Upper lobe of left lung (tissue), 6 donors: ENCODE measurements around the gene USP37. TPM values are rescaled to one million over a fixed set of nuclear protein-coding genes. Genes with fewer than 3 reads are reported as not detected.
A peak's percentile ranks its signal among the peaks of the same experiment; 100 is the strongest.

Source experiments
- ATAC-seq, 2 donors: fragments of 200-7000 bp; cut with Tn5 transposase; one replicate each; pipeline ENCODE4 v1.9.1; 2022; ENCODE audit warnings: mild to moderate bottlenecking in 2 of 2, moderate library complexity in 2 of 2; ENCODE audit not compliant: low FRiP score in 2 of 2
- DNase-seq, 2 donors: peaks; one replicate each; pipeline ENCODE4 v3.0.0-alpha.2; 2019 to 2020
- H3K27ac ChIP-seq, 4 donors: fragments of 200-600 bp; sonication (generic); one replicate each; pipeline ENCODE4 v1.5.1; 2016 to 2019
- H3K27me3 ChIP-seq, 4 donors: fragments of 200-600 bp; sonication (generic); one replicate each; pipeline ENCODE4 v1.5.1; 2017 to 2019
- H3K36me3 ChIP-seq, 4 donors: fragments of 200-600 bp; sonication (generic); one replicate each; pipeline ENCODE4 v1.5.1; 2016 to 2019
- H3K4me1 ChIP-seq, 4 donors: fragments of 200-600 bp; sonication (generic); one replicate each; pipeline ENCODE4 v1.5.1; 2018 to 2019
- H3K4me3 ChIP-seq, 4 donors: fragments of 200-600 bp; sonication (generic); one replicate each; pipeline ENCODE4 v1.5.1; 2017 to 2019; ENCODE audit warnings: mild to moderate bottlenecking in 2 of 4, moderate library complexity in 1 of 4
- H3K9me3 ChIP-seq, 4 donors: fragments of 200-600 bp; sonication (generic); one replicate each; pipeline ENCODE4 v1.5.1; 2018 to 2019
- EP300 ChIP-seq, 4 donors: sonication (generic); formaldehyde crosslinking; IDR thresholded peaks; one replicate each; pipeline ENCODE4 v1.5.1; 2017; ENCODE audit warnings: antibody characterized with exemption in 4 of 4, control low read depth in 2 of 4
- POLR2A ChIP-seq, 4 donors: fragments of 450-650 bp; IDR thresholded peaks; one replicate each; pipeline ENCODE4 v1.5.1; 2016 to 2017; ENCODE audit warnings: antibody characterized with exemption in 4 of 4, mild to moderate bottlenecking in 2 of 4
- POLR2AphosphoS5 ChIP-seq, 2 donors: sonication (generic); formaldehyde crosslinking; IDR thresholded peaks; one replicate each; pipeline ENCODE4 v1.5.1; 2017; ENCODE audit warnings: antibody characterized with exemption in 2 of 2
- WGBS, 2 donors: methylation state at CpG; one replicate each; pipeline ENCODE4 v1.1.5; 2017 to 2018; 5-methylcytosine and 5-hydroxymethylcytosine counted together
- total RNA-seq, 6 donors: library from RNA; depleted of rRNA in 4 of 6; stranded (reverse); fragments of >200 nt in 4 of 6; gene quantifications; one replicate each; pipeline versions ENCODE4 v1.1.0 to v1.2.1, GENCODE V29; 2016 to 2021
- TF ChIP-seq, protein P1 (sequence below), 6 experiments: fragments of 450-650 bp in 4 of 6; fragments of 200-600 bp in 2 of 6; sonication (generic) in 2 of 6; IDR thresholded peaks; one replicate each; pipeline ENCODE4 v1.5.1; 2016 to 2019; ENCODE audit warnings: antibody characterized with exemption in 6 of 6
- donor health status: DM: no; HTN: no; CAD: no; lungs with moderate emphysema.
- donor health status: DM: no; HTN: yes; CAD: no; lungs with severe emphysema.

Gene USP37
- total RNA-seq, 6 donors from 2014 or later: 9.0 to 31.4 (median 13.1) TPM

DNA sequence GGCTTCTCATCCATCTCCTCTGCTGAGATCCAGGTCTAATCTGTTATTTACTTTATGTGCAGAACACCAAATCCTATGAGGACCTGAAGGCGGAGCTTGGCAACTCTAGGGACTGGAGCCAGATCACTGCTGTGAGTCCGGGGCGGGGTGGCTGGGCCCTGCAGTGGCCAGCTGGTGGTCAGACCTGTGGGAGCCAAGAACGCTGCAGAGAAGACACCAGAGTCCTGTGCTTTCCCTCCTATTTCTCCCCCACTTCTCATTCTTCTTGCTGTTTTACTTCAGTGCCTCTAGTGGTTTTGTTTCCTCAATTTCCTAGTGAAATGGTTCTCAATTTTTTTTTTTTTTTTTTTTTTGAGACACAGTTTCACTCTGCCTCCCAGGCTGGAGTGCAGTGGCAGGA, 129.6 kb downstream of the USP37 start:
- DNase-seq (peak in 1 of 2 donors; percentile 48), ATAC-seq (no peak)

DNA sequence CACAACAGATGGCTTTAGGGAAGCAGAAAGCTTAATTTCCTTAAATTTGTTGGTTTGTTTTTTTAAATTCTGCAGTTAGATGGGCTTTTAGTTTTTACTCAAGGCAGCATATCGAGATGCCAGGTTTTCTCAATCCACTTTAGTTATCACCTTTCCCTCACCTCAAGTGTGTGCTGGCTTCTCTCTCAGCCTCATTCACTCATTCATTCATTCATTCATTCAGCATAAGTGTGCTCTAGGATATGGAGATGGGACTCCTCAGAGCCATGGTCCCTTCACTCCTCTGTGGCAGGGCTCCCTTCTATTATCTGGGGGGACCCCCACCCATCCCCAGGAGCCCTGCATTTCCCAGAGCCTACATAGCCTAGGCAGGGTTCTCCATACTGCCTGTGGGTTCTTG, 130.2 kb downstream of the USP37 start:
- no peaks in the 10 kb centered on the region for H3K4me1 ChIP-seq
- 87 to 96% methylated on average over 1 of the region's 1 CpG for WGBS, 2 donors
- no peaks in the 10 kb centered on the region for H3K9me3 ChIP-seq
- H3K36me3 ChIP-seq: no peaks in the 10 kb centered on the region
- ATAC-seq: peak; percentile 16 to 32
- DNase-seq: no peak
- H3K27me3 ChIP-seq: no peaks in the 10 kb centered on the region
- no peak overlapping the region for H3K27ac ChIP-seq
- H3K4me3 ChIP-seq: no peak overlapping the region
- TF ChIP-seq EP300 (IDR thresholded peaks at IDR 0.05) (no peak), POLR2A (IDR thresholded peaks at IDR 0.05) (no peak), POLR2AphosphoS5 (IDR thresholded peaks at IDR 0.05) (no peak)
- TF ChIP-seq, protein P1, sequence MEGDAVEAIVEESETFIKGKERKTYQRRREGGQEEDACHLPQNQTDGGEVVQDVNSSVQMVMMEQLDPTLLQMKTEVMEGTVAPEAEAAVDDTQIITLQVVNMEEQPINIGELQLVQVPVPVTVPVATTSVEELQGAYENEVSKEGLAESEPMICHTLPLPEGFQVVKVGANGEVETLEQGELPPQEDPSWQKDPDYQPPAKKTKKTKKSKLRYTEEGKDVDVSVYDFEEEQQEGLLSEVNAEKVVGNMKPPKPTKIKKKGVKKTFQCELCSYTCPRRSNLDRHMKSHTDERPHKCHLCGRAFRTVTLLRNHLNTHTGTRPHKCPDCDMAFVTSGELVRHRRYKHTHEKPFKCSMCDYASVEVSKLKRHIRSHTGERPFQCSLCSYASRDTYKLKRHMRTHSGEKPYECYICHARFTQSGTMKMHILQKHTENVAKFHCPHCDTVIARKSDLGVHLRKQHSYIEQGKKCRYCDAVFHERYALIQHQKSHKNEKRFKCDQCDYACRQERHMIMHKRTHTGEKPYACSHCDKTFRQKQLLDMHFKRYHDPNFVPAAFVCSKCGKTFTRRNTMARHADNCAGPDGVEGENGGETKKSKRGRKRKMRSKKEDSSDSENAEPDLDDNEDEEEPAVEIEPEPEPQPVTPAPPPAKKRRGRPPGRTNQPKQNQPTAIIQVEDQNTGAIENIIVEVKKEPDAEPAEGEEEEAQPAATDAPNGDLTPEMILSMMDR (IDR thresholded peaks at IDR 0.05): no peak

More for the DNA sequence above, 129.6 kb downstream of the USP37 start:
- Histone ChIP-seq H3K4me1 (no peaks in the 10 kb centered on the region), H3K27ac (no peak overlapping the region), H3K4me3 (no peak overlapping the region), H3K36me3 (no peaks in the 10 kb centered on the region), H3K27me3 (no peaks in the 10 kb centered on the region), H3K9me3 (no peaks in the 10 kb centered on the region)
- TF ChIP-seq, protein P1 (IDR thresholded peaks at IDR 0.05): no peak
- TF ChIP-seq POLR2A (IDR thresholded peaks at IDR 0.05) (no peak), POLR2AphosphoS5 (IDR thresholded peaks at IDR 0.05) (no peak), EP300 (IDR thresholded peaks at IDR 0.05) (no peak)
- WGBS, 2 donors: 44 to 74% methylated on average over 4 of the region's 4 CpGs

DNA sequence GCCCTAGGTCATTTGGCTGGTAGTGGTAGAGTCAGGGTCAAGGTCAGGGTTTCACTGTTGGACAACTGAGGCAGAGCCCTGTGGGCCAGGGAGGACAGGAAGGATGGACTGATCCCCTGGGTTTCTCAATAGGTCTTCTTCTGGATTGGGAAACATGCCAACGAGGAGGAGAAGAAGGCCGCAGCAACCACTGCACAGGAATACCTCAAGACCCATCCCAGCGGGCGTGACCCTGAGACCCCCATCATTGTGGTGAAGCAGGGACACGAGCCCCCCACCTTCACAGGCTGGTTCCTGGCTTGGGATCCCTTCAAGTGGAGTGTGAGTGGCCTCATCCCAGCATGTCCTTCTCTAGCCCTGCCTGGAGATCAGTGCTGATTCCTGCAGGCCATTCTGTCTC, 131.2 kb downstream of the USP37 start:
- H3K27me3 ChIP-seq: no peaks in the 10 kb centered on the region
- 80 to 90% methylated on average over 1 to 5 of the region's 5 CpGs for WGBS, 2 donors
- ATAC-seq (no peak), DNase-seq (no peak)
- no peaks in the 10 kb centered on the region for H3K36me3 ChIP-seq
- no peak overlapping the region for H3K4me3 ChIP-seq
- no peaks in the 10 kb centered on the region for H3K4me1 ChIP-seq
- TF ChIP-seq POLR2A (IDR thresholded peaks at IDR 0.05) (no peak), EP300 (IDR thresholded peaks at IDR 0.05) (no peak), POLR2AphosphoS5 (IDR thresholded peaks at IDR 0.05) (no peak)
- TF ChIP-seq, protein P1 (IDR thresholded peaks at IDR 0.05): no peak
- no peaks in the 10 kb centered on the region for H3K9me3 ChIP-seq
- H3K27ac ChIP-seq: no peak overlapping the region

DNA sequence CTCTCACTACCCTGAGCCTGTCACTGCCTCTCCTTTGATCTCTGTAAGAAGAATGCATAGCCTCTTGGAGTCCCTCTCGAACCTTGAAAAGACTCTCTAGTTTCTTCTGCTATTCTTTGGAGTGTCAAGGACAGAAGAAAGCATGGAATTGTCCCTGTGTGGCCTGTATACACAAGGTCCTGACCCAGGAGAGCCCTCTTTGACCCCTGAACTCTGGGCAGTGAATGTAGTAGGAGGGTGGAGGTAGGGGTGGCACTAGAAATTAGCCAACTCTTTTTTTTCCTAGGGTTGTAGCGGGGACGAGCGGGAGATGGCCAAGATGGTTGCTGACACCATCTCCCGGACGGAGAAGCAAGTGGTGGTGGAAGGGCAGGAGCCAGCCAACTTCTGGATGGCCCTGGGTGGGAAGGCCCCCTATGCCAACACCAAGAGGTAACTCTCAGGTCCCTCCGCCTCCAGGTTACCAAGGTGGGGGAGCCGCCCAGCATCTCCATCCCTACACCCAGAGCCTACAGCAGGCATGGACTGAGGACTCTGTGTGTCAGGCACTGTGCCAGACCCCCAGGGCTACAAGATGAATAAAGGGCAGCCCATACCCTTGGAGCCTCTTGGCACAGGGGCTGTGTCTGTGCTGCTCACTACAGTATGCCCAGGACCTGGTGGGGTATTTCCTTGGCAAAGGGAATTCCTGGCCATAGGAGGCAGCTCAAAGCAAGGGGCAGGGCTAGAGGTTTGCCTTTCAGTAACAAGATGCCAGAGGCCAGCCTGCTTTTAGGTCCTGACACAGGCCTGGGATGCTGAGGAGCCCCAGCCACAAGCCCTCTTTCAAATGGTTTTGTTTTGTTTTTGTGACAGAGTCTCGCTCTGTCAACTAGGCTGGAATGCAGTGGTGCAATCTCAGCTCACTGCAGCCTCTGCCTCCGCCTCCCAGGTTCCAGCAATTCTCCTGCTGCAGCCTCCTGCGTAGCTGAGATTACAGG, 132.9 kb downstream of the USP37 start:
- Histone ChIP-seq H3K4me3 (no peak overlapping the region), H3K4me1 (no peaks in the 10 kb centered on the region), H3K9me3 (no peaks in the 10 kb centered on the region), H3K27me3 (no peaks in the 10 kb centered on the region), H3K27ac (no peak overlapping the region), H3K36me3 (no peaks in the 10 kb centered on the region)
- WGBS, 2 donors: 90 to 91% methylated on average over 9 to 11 of the region's 11 CpGs
- ATAC-seq: no peak
- TF ChIP-seq, protein P1 (IDR thresholded peaks at IDR 0.05): no peak
- TF ChIP-seq POLR2A (IDR thresholded peaks at IDR 0.05): no peak
- TF ChIP-seq POLR2AphosphoS5 (IDR thresholded peaks at IDR 0.05): no peak
- no peak for TF ChIP-seq EP300 (IDR thresholded peaks at IDR 0.05)
- no peak for DNase-seq
